ENCODE measurements around the gene GRIK1.
"Not testable (repeated sequence)": the region's sequence is repeated elsewhere in the genome, so short reads cannot be mapped to it uniquely, and the experiment has no call there.

The GRIK1 gene

GRCh38 chr21:29958551-29958950 lies 18.8 kb upstream of the GRIK1 start (continued):
- no peak for TF ChIP-seq ELK4 (IDR thresholded peaks at IDR 0.05; ENCODE audit: borderline replicate concordance, low read depth, low read length)
- no peak for TF ChIP-seq KLF10 (tag by site-specific recombination; IDR thresholded peaks at IDR 0.05)
- no peak for TF ChIP-seq ZNF423 (tag by site-specific recombination; IDR thresholded peaks at IDR 0.05)
- no peak for TF ChIP-seq ZNF174 (tag by site-specific recombination; IDR thresholded peaks at IDR 0.05)
- TF ChIP-seq ZBTB8A (tag by site-specific recombination; IDR thresholded peaks at IDR 0.05): no peak
- TF ChIP-seq KLF16 (tag by site-specific recombination; IDR thresholded peaks at IDR 0.05): no peak

GRCh38 chr21:29958035-29958434 lies 18.2 kb upstream of the GRIK1 start:
- POLR2A ChIA-PET; H3K4me1 ChIP-seq (ENCODE audit: control insufficient read depth, insufficient read depth, low read length); H3K36me3 ChIP-seq (ENCODE audit: control insufficient read depth in 2 of 2, insufficient read depth in 1 of 2, low read length in 2 of 2); H3K9me3 ChIP-seq (ENCODE audit: control insufficient read depth, insufficient read depth, low read depth, low read length); H3K27ac ChIP-seq (ENCODE audit: extremely low read depth, low read depth, low read length); H3K4me3 ChIP-seq (ENCODE audit: low read depth, low read length): not testable (repeated sequence)
- CTCF ChIA-PET: interaction anchor here (0.8 kb wide), 1 partner anchor 86 kb away, joined by 3 read pairs; no protein-coding TSS in a partner anchor

GRCh38 chr21:29953690-29954089 lies 13.9 kb upstream of the GRIK1 start:
- no peak overlapping the region for H3K4me3 ChIP-seq (ENCODE audit: low read depth, low read length)
- H3K36me3 ChIP-seq (ENCODE audit: control insufficient read depth in 2 of 2, insufficient read depth in 1 of 2, low read length in 2 of 2): no peaks in the 10 kb centered on the region
- no peak overlapping the region for H3K27ac ChIP-seq (ENCODE audit: extremely low read depth, low read depth, low read length)
- no peaks in the 10 kb centered on the region for H3K4me1 ChIP-seq (ENCODE audit: control insufficient read depth, insufficient read depth, low read length)
- POLR2A ChIA-PET: no interaction called here
- CTCF ChIA-PET: interaction anchor here (0.8 to 0.9 kb wide), 2 partner anchors 12 to 398 kb away, joined by 5 read pairs; no protein-coding TSS in a partner anchor
- H3K9me3 ChIP-seq (ENCODE audit: control insufficient read depth, insufficient read depth, low read depth, low read length): no peaks in the 10 kb centered on the region
- no peak for TF ChIP-seq ZNF600 (tag by site-specific recombination; IDR thresholded peaks at IDR 0.05)
- no peak for TF ChIP-seq ZBTB49 (tag by site-specific recombination; IDR thresholded peaks at IDR 0.05; ENCODE audit: low read depth)
- TF ChIP-seq ZBTB6 (tag by site-specific recombination; IDR thresholded peaks at IDR 0.05): no peak
- TF ChIP-seq ZNF19 (tag by site-specific recombination; IDR thresholded peaks at IDR 0.05; ENCODE audit: low read depth): no peak
- TF ChIP-seq ZNF146 (tag by site-specific recombination; IDR thresholded peaks at IDR 0.05): no peak

- TF ChIP-seq ZNF48 (tag by site-specific recombination; IDR thresholded peaks at IDR 0.05): no peak
- TF ChIP-seq ZNF146 (tag by site-specific recombination; IDR thresholded peaks at IDR 0.05): no peak
- TF ChIP-seq ZNF621 (tag by site-specific recombination; IDR thresholded peaks at IDR 0.05): no peak
- TF ChIP-seq ZNF148 (tag by site-specific recombination; IDR thresholded peaks at IDR 0.05; ENCODE audit: borderline replicate concordance): no peak
- no peak for TF ChIP-seq AEBP2 (tag by site-specific recombination; IDR thresholded peaks at IDR 0.05; ENCODE audit: borderline replicate concordance)
- TF ChIP-seq ZNF157 (tag by site-specific recombination; IDR thresholded peaks at IDR 0.05): no peak
- TF ChIP-seq ZNF114 (tag by site-specific recombination; IDR thresholded peaks at IDR 0.05): no peak
- H3K4me3 ChIP-seq (ENCODE audit: low read depth, low read length): no peak overlapping the region
These were observed 13.3 kb upstream of the GRIK1 start for GRCh38 chr21:29953072-29953471.

More at GRCh38 chr21:29953072-29953471, 13.3 kb upstream of the GRIK1 start:
- ChIA-PET POLR2A (no interaction called here), CTCF (interaction anchor here (0.6 to 0.9 kb wide), 3 partner anchors 13 to 398 kb away, joined by 3 to 5 read pairs (median 5); no protein-coding TSS in a partner anchor)
- H3K36me3 ChIP-seq (ENCODE audit: control insufficient read depth in 2 of 2, insufficient read depth in 1 of 2, low read length in 2 of 2): no peaks in the 10 kb centered on the region
- H3K27ac ChIP-seq (ENCODE audit: extremely low read depth, low read depth, low read length): no peak overlapping the region
- no peaks in the 10 kb centered on the region for H3K9me3 ChIP-seq (ENCODE audit: control insufficient read depth, insufficient read depth, low read depth, low read length)
- H3K4me1 ChIP-seq (ENCODE audit: control insufficient read depth, insufficient read depth, low read length): no peaks in the 10 kb centered on the region
